Adrenal gland (tissue), 5 donors: ENCODE results near the gene BPHL.

Experiments used
- POLR2A ChIP-seq, 2 donors: fragments of 450-650 bp; IDR thresholded peaks; one replicate each; pipeline ENCODE4 v1.6.1; 2017; ENCODE audit warnings: antibody characterized with exemption in 2 of 2, mild to moderate bottlenecking in 2 of 2, moderate library complexity in 1 of 2
- TF ChIP-seq, protein P1 (sequence below), 6 experiments: fragments of 450-650 bp in 4 of 6; fragments of 200-600 bp in 2 of 6; sonication (generic) in 1 of 6; IDR thresholded peaks; 1 replicate in 5 of 6; 2 replicates in 1 of 6; pipeline versions ENCODE4 v1.5.1 to v1.8.0; 2016 to 2021; ENCODE audit warnings: antibody characterized with exemption in 6 of 6, mild to moderate bottlenecking in 2 of 6, moderate library complexity in 1 of 6
- donor health status: DM: no; HTN: no; CAD: no.

GRCh38 chr6:3081960-3082359 lies 36.6 kb upstream of the BPHL start:
- TF ChIP-seq, protein P1, sequence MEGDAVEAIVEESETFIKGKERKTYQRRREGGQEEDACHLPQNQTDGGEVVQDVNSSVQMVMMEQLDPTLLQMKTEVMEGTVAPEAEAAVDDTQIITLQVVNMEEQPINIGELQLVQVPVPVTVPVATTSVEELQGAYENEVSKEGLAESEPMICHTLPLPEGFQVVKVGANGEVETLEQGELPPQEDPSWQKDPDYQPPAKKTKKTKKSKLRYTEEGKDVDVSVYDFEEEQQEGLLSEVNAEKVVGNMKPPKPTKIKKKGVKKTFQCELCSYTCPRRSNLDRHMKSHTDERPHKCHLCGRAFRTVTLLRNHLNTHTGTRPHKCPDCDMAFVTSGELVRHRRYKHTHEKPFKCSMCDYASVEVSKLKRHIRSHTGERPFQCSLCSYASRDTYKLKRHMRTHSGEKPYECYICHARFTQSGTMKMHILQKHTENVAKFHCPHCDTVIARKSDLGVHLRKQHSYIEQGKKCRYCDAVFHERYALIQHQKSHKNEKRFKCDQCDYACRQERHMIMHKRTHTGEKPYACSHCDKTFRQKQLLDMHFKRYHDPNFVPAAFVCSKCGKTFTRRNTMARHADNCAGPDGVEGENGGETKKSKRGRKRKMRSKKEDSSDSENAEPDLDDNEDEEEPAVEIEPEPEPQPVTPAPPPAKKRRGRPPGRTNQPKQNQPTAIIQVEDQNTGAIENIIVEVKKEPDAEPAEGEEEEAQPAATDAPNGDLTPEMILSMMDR (IDR thresholded peaks at IDR 0.05): no peak
- TF ChIP-seq POLR2A (IDR thresholded peaks at IDR 0.05): no peak
